A673 (cell line): ENCODE results near the gene CEP164. TPM values are rescaled to one million over a fixed set of nuclear protein-coding genes. Genes with fewer than 3 reads are reported as not detected.

ENCODE experiments used
- BruUV-seq: library from RNA; stranded (reverse); fragments of 400-500 nt; replicated peaks from 2 replicates; lab custom pipeline; 2021; lab: Mats Ljungman, UMichigan
- CTCF ChIA-PET: fragments of 300-600 bp; sonication (Branson Sonifier 250); formaldehyde crosslinking; loops from one replicate; lab custom pipeline; 2022; ENCODE audit warnings: antibody characterized with exemption; lab: Charles Lee
- POLR2A ChIA-PET: fragments of 300-600 bp; sonication (Branson Sonifier 250); formaldehyde crosslinking; loops from one replicate; lab custom pipeline; 2022; ENCODE audit warnings: antibody characterized with exemption; ENCODE audit not compliant: low non-redundant PET; lab: Charles Lee
- DNase-seq: peaks from one replicate; pipeline ENCODE4 v3.0.0-alpha.2; 2015; ENCODE audit warnings: low spot score
- H3K27ac ChIP-seq: fragments of 200-600 bp; sonication (generic); 2 replicates; pipeline ENCODE4 v1.5.1; 2016; ENCODE audit warnings: mixed run types, low read depth, mild to moderate bottlenecking, mixed read lengths, antibody characterized with exemption, low read length; ENCODE audit not compliant: poor library complexity, severe bottlenecking
- H3K27me3 ChIP-seq: fragments of 200-600 bp; sonication (generic); replicated peaks from 2 replicates; pipeline ENCODE4 v1.6.1; 2017; ENCODE audit warnings: mixed run types, low read depth, mild to moderate bottlenecking, mixed read lengths, antibody characterized with exemption, low read length; ENCODE audit not compliant: insufficient read depth, poor library complexity
- H3K36me3 ChIP-seq: fragments of 200-600 bp; sonication (generic); 2 replicates; pipeline ENCODE4 v1.6.1; 2016; ENCODE audit warnings: mixed run types, mild to moderate bottlenecking, mixed read lengths, antibody characterized with exemption, low read length; ENCODE audit not compliant: insufficient read depth, poor library complexity, severe bottlenecking
- H3K4me1 ChIP-seq: fragments of 200-600 bp; sonication (generic); 2 replicates; pipeline ENCODE4 v1.6.1; 2017; ENCODE audit warnings: mixed run types, mild to moderate bottlenecking, mixed read lengths, antibody characterized with exemption, low read length; ENCODE audit not compliant: insufficient read depth, poor library complexity, severe bottlenecking
- H3K4me3 ChIP-seq: fragments of 200-600 bp; sonication (generic); 2 replicates; pipeline ENCODE4 v1.5.1; 2016; ENCODE audit warnings: low read depth, mixed run types, mild to moderate bottlenecking, mixed read lengths, low read length; ENCODE audit not compliant: poor library complexity, severe bottlenecking
- H3K9me3 ChIP-seq: fragments of 200-600 bp; sonication (generic); 2 replicates; pipeline ENCODE4 v1.6.1; 2016; ENCODE audit warnings: mixed run types, low read depth, mild to moderate bottlenecking, mixed read lengths, antibody characterized with exemption, low read length; ENCODE audit not compliant: poor library complexity, severe bottlenecking
- CTCF ChIP-seq: fragments of 300-800, 200-600 bp; sonication (generic); conservative IDR thresholded peaks from 2 replicates; pipeline ENCODE4 v1.5.1; 2017; ENCODE audit warnings: low read depth, mild to moderate bottlenecking, antibody characterized with exemption, low read length, moderate library complexity, mixed read lengths
- EZH2 ChIP-seq: fragments of 200-600 bp; sonication (generic); IDR thresholded peaks from 2 replicates; pipeline ENCODE4 v1.6.1; 2017; ENCODE audit warnings: borderline replicate concordance, low read depth, mild to moderate bottlenecking, mixed read lengths, antibody characterized with exemption, low read length; ENCODE audit not compliant: poor library complexity, severe bottlenecking
- intact Hi-C: fragments of 100-400 bp; cut with micrococcal nuclease; formaldehyde crosslinking; loops from one replicate; pipeline ENCODE4 v1.10.0; 2022; ENCODE audit not compliant: unreplicated experiment
- total RNA-seq: library from RNA; stranded (reverse); gene quantifications from 2 replicates; pipeline ENCODE4 v1.2.3, GENCODE V29; 2021

Gene CEP164
- total RNA-seq, 1 experiment from 2014 or later = 39.4 TPM

DNA sequence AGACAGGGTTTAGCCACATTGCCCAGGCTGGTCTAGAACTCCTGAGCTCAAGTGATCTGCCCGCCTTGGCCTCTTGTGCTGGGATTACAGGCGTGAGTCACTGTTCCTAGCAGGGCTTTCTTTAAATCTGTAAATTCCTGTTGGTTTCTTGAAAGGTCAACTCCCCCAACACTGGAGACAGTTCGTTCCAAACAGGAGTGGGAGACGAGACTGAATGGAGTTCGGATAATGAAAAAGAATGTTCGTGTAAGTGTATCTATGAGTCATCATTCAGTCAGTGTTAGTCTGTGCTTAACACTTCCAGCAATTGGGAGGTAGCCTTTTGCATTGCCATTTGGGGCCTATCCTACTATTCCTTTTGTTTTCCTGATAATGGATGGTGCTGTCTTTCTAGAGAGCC, 46.5 kb upstream of the CEP164 start:
- H3K36me3 ChIP-seq = peaks cover 34% of the 10 kb centered on the region
- no TSS peak for BruUV-seq
- H3K27me3 ChIP-seq = no peaks in the 10 kb centered on the region
- TF ChIP-seq CTCF (no peak), EZH2 (no peak)
- H3K27ac ChIP-seq = no peak overlapping the region
- intact Hi-C loops = no loop called here
- no peaks in the 10 kb centered on the region for H3K4me1 ChIP-seq
- ChIA-PET CTCF (no interaction called here), POLR2A (no interaction called here)
- peak; percentile 72 for DNase-seq
- H3K4me3 ChIP-seq = no peak overlapping the region
- no peaks in the 10 kb centered on the region for H3K9me3 ChIP-seq

GRCh38 chr11:117281869-117282268, 45.8 kb upstream of the CEP164 start:
- TSS peak; percentile 17 for BruUV-seq

DNA sequence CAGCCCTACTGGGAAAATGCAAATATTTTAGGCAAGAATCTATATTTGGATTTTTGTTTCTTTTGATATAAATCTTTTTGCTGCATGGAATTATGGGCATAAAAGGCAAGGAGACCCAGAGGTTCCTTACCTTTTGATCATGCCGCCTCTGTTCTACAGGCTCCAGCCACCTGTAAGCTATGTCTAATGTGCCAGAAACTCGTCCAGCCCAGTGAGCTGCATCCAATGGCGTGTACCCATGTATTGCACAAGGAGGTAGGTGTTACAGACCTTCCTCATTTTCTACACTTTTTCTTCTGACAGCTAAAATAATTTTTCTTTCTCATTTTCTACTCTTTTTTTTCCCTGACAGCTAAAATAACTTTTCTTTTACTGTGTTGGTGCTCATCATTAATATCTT, 44.7 kb upstream of the CEP164 start:
- H3K4me3 ChIP-seq = no peak overlapping the region
- H3K27me3 ChIP-seq = no peaks in the 10 kb centered on the region
- H3K36me3 ChIP-seq = peaks cover 34% of the 10 kb centered on the region
- DNase-seq = no peak
- no peaks in the 10 kb centered on the region for H3K9me3 ChIP-seq
- intact Hi-C loops = no loop called here
- H3K27ac ChIP-seq = no peak overlapping the region
- POLR2A ChIA-PET = interaction anchor here (0.7 kb wide), 1 partner anchor 53 kb away, joined by 4 read pairs; no protein-coding TSS in a partner anchor
- CTCF ChIA-PET = no interaction called here
- H3K4me1 ChIP-seq = no peaks in the 10 kb centered on the region
- TF ChIP-seq CTCF (no peak), EZH2 (no peak)
- BruUV-seq = no TSS peak

More at GRCh38 chr11:117281869-117282268, 45.8 kb upstream of the CEP164 start:
- no peaks in the 10 kb centered on the region for H3K4me1 ChIP-seq
- ChIA-PET POLR2A (no interaction called here), CTCF (no interaction called here)
- H3K27ac ChIP-seq = no peak overlapping the region
- intact Hi-C loops = no loop called here
- H3K27me3 ChIP-seq = no peaks in the 10 kb centered on the region
- no peak overlapping the region for H3K4me3 ChIP-seq
- no peak for TF ChIP-seq CTCF
- no peak for TF ChIP-seq EZH2
- DNase-seq = no peak
- no peaks in the 10 kb centered on the region for H3K9me3 ChIP-seq
- peaks cover 34% of the 10 kb centered on the region for H3K36me3 ChIP-seq
